ENCODE data around the gene LHFPL5. TPM values are rescaled to one million over a fixed set of nuclear protein-coding genes. Genes with fewer than 3 reads are reported as not detected.

The LHFPL5 gene
- total RNA-seq, 4 donors from 2014 or later = not detected

- Histone ChIP-seq H3K4me3 (no peak overlapping the region), H3K27me3 (peaks cover 3 to 4% of the 10 kb centered on the region in 2 donors), H3K36me3 (no peaks in the 10 kb centered on the region), H3K27ac (no peak overlapping the region), H3K4me1 (no peaks in the 10 kb centered on the region), H3K9me3 (no peaks in the 10 kb centered on the region)
- DNase-seq = no peak
- intact Hi-C loops (cut with DNase I; ENCODE audit: low total_unique reads) = no loop called here
- TF ChIP-seq POLR2A (IDR thresholded peaks at IDR 0.05) = no peak
Observed at GRCh38 chr6:35786272-35786671, 18.9 kb upstream of the LHFPL5 start.

- no peak for DNase-seq
Observed at GRCh38 chr6:35786810-35787209, 18.3 kb upstream of the LHFPL5 start.

GRCh38 chr6:35787266-35788218, 17.6 kb upstream of the LHFPL5 start:
- Histone ChIP-seq H3K9me3 (no peaks in the 10 kb centered on the region), H3K27me3 (peaks cover 3 to 4% of the 10 kb centered on the region in 2 donors), H3K4me1 (no peaks in the 10 kb centered on the region), H3K36me3 (no peaks in the 10 kb centered on the region), H3K27ac (no peak overlapping the region), H3K4me3 (no peak overlapping the region)
- no peak for TF ChIP-seq CTCF (IDR thresholded peaks at IDR 0.05)
- no peak for TF ChIP-seq POLR2A (IDR thresholded peaks at IDR 0.05)
- intact Hi-C loops (cut with DNase I; ENCODE audit: low total_unique reads) = no loop called here
- no peak for DNase-seq

More at GRCh38 chr6:35786810-35787209, 18.3 kb upstream of the LHFPL5 start:
- Histone ChIP-seq H3K4me3 (no peak overlapping the region), H3K27ac (no peak overlapping the region), H3K4me1 (no peaks in the 10 kb centered on the region), H3K36me3 (no peaks in the 10 kb centered on the region), H3K9me3 (no peaks in the 10 kb centered on the region), H3K27me3 (peaks cover 3 to 4% of the 10 kb centered on the region in 2 donors)
- intact Hi-C loops (cut with DNase I; ENCODE audit: low total_unique reads) = no loop called here
- TF ChIP-seq POLR2A (IDR thresholded peaks at IDR 0.05) (no peak), CTCF (IDR thresholded peaks at IDR 0.05) (no peak)

GRCh38 chr6:35788423-35788982, 16.6 kb upstream of the LHFPL5 start:
- no peak for DNase-seq
- Histone ChIP-seq H3K9me3 (no peaks in the 10 kb centered on the region), H3K4me3 (no peak overlapping the region), H3K27ac (no peak overlapping the region), H3K4me1 (no peaks in the 10 kb centered on the region), H3K27me3 (peaks cover 3 to 4% of the 10 kb centered on the region in 2 donors), H3K36me3 (no peaks in the 10 kb centered on the region)
- no peak for TF ChIP-seq POLR2A (IDR thresholded peaks at IDR 0.05)
- TF ChIP-seq CTCF (IDR thresholded peaks at IDR 0.05) = no peak
- intact Hi-C loops (cut with DNase I; ENCODE audit: low total_unique reads) = no loop called here

- Histone ChIP-seq H3K4me1 (no peaks in the 10 kb centered on the region), H3K27ac (no peak overlapping the region), H3K9me3 (no peaks in the 10 kb centered on the region), H3K36me3 (no peaks in the 10 kb centered on the region), H3K4me3 (no peak overlapping the region), H3K27me3 (peaks cover 3 to 4% of the 10 kb centered on the region in 2 donors)
- intact Hi-C loops (cut with DNase I; ENCODE audit: low total_unique reads) = no loop called here
- DNase-seq = no peak
- TF ChIP-seq CTCF (IDR thresholded peaks at IDR 0.05) (no peak), POLR2A (IDR thresholded peaks at IDR 0.05) (no peak)
Observed at GRCh38 chr6:35790683-35791082, 14.5 kb upstream of the LHFPL5 start.

Data from uterus (tissue), 4 donors.